A673 (cell line): ENCODE data around the gene SYTL3. TPM values are rescaled to one million over a fixed set of nuclear protein-coding genes. Genes with fewer than 3 reads are reported as not detected.
"Not testable (repeated sequence)": the region's sequence is repeated elsewhere in the genome, so short reads cannot be mapped to it uniquely, and the experiment has no call there.

Experiments
- BruUV-seq: library from RNA; stranded (reverse); fragments of 400-500 nt; replicated peaks from 2 replicates; lab custom pipeline; 2021; lab: Mats Ljungman, UMichigan
- CTCF ChIA-PET: fragments of 300-600 bp; sonication (Branson Sonifier 250); formaldehyde crosslinking; loops from one replicate; lab custom pipeline; 2022; ENCODE audit warnings: antibody characterized with exemption; lab: Charles Lee
- POLR2A ChIA-PET: fragments of 300-600 bp; sonication (Branson Sonifier 250); formaldehyde crosslinking; loops from one replicate; lab custom pipeline; 2022; ENCODE audit warnings: antibody characterized with exemption; ENCODE audit not compliant: low non-redundant PET; lab: Charles Lee
- DNase-seq: peaks from one replicate; pipeline ENCODE4 v3.0.0-alpha.2; 2015; ENCODE audit warnings: low spot score
- H3K27ac ChIP-seq: fragments of 200-600 bp; sonication (generic); 2 replicates; pipeline ENCODE4 v1.5.1; 2016; ENCODE audit warnings: mixed run types, low read depth, mild to moderate bottlenecking, mixed read lengths, antibody characterized with exemption, low read length; ENCODE audit not compliant: poor library complexity, severe bottlenecking
- H3K27me3 ChIP-seq: fragments of 200-600 bp; sonication (generic); replicated peaks from 2 replicates; pipeline ENCODE4 v1.6.1; 2017; ENCODE audit warnings: mixed run types, low read depth, mild to moderate bottlenecking, mixed read lengths, antibody characterized with exemption, low read length; ENCODE audit not compliant: insufficient read depth, poor library complexity
- H3K36me3 ChIP-seq: fragments of 200-600 bp; sonication (generic); 2 replicates; pipeline ENCODE4 v1.6.1; 2016; ENCODE audit warnings: mixed run types, mild to moderate bottlenecking, mixed read lengths, antibody characterized with exemption, low read length; ENCODE audit not compliant: insufficient read depth, poor library complexity, severe bottlenecking
- H3K4me1 ChIP-seq: fragments of 200-600 bp; sonication (generic); 2 replicates; pipeline ENCODE4 v1.6.1; 2017; ENCODE audit warnings: mixed run types, mild to moderate bottlenecking, mixed read lengths, antibody characterized with exemption, low read length; ENCODE audit not compliant: insufficient read depth, poor library complexity, severe bottlenecking
- H3K4me3 ChIP-seq: fragments of 200-600 bp; sonication (generic); 2 replicates; pipeline ENCODE4 v1.5.1; 2016; ENCODE audit warnings: low read depth, mixed run types, mild to moderate bottlenecking, mixed read lengths, low read length; ENCODE audit not compliant: poor library complexity, severe bottlenecking
- H3K9me3 ChIP-seq: fragments of 200-600 bp; sonication (generic); 2 replicates; pipeline ENCODE4 v1.6.1; 2016; ENCODE audit warnings: mixed run types, low read depth, mild to moderate bottlenecking, mixed read lengths, antibody characterized with exemption, low read length; ENCODE audit not compliant: poor library complexity, severe bottlenecking
- EZH2 ChIP-seq: fragments of 200-600 bp; sonication (generic); IDR thresholded peaks from 2 replicates; pipeline ENCODE4 v1.6.1; 2017; ENCODE audit warnings: borderline replicate concordance, low read depth, mild to moderate bottlenecking, mixed read lengths, antibody characterized with exemption, low read length; ENCODE audit not compliant: poor library complexity, severe bottlenecking
- intact Hi-C: fragments of 100-400 bp; cut with micrococcal nuclease; formaldehyde crosslinking; loops from one replicate; pipeline ENCODE4 v1.10.0; 2022; ENCODE audit not compliant: unreplicated experiment
- total RNA-seq: library from RNA; stranded (reverse); gene quantifications from 2 replicates; pipeline ENCODE4 v1.2.3, GENCODE V29; 2021
- TF ChIP-seq, protein P1 (sequence below): fragments of 300-800, 200-600 bp; sonication (generic); conservative IDR thresholded peaks from 2 replicates; pipeline ENCODE4 v1.5.1; 2017; ENCODE audit warnings: low read depth, mild to moderate bottlenecking, antibody characterized with exemption, low read length, moderate library complexity, mixed read lengths

Gene SYTL3
- total RNA-seq, 1 experiment from 2014 or later: 0.82 TPM

DNA sequence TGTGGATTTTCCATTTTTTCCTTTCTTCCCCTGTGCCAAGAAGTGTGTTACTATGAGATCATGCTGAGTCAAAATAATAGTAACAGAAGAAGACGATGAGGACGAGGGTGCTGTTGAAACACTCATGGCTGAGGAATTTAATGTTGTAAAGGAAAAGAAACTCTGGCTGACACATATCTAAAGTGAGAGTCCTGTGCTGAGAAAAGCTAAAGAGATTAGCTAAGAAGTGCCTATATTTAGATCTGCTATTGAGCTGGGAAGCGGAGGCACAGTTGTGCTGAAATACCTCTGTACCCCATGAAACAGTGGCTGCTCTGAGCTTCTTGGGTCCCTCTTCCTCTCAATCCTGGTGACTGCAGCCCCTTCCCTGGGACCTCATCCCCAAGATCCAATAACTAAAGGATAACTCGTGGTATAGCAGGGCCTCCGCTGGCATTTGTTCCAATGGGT lies 1.1 kb upstream of the SYTL3 start:
- POLR2A ChIA-PET: no interaction called here
- no peak for DNase-seq
- no peaks in the 10 kb centered on the region for H3K27me3 ChIP-seq

DNA sequence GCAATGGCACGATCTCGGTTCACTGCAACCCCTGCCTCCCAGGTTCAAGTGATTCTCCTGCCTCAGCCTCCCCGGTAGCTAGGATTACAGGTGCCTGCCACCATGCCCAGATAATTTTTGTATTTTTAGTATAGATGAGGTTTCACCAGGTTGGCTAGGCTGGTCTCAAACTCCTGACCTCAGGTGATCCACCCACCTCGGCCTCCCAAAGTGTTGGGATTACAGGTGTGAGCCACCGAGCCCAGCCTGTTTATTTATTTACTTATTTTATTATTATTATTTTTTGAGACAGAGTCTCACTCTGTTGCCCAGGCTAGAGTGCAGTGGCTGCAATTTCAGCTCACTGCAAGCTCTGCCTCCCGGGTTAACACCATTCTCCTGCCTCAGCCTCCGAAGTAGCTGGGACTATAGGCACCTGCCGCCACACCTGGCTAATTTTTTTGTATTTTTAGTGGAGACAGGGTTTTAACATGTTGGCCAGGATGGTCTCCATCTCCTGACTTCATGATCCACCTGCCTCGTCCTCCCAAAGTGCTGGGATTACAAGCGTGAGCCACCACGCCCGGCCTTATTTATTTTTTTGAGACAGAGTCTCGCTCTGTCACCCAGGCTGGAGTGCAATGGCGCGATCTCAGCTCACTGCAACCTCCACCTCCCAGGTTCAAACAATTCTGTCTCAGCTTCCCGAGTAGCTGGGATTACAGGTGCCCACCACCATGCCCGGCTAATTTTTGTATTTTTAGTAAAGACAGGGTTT lies 2.3 kb downstream of the SYTL3 start:
- H3K27me3 ChIP-seq, BruUV-seq, DNase-seq, H3K9me3 ChIP-seq, H3K36me3 ChIP-seq, H3K27ac ChIP-seq, CTCF ChIA-PET, H3K4me3 ChIP-seq, POLR2A ChIA-PET, intact Hi-C loops: not testable (repeated sequence)
- peaks cover 19% of the 10 kb centered on the region for H3K4me1 ChIP-seq

More for the DNA sequence above, 1.1 kb upstream of the SYTL3 start:
- CTCF ChIA-PET: no interaction called here
- H3K4me3 ChIP-seq: no peak overlapping the region
- peaks cover 10% of the 10 kb centered on the region for H3K4me1 ChIP-seq
- BruUV-seq: no TSS peak
- no peak overlapping the region for H3K27ac ChIP-seq
- no peak for TF ChIP-seq EZH2
- TF ChIP-seq, protein P1, sequence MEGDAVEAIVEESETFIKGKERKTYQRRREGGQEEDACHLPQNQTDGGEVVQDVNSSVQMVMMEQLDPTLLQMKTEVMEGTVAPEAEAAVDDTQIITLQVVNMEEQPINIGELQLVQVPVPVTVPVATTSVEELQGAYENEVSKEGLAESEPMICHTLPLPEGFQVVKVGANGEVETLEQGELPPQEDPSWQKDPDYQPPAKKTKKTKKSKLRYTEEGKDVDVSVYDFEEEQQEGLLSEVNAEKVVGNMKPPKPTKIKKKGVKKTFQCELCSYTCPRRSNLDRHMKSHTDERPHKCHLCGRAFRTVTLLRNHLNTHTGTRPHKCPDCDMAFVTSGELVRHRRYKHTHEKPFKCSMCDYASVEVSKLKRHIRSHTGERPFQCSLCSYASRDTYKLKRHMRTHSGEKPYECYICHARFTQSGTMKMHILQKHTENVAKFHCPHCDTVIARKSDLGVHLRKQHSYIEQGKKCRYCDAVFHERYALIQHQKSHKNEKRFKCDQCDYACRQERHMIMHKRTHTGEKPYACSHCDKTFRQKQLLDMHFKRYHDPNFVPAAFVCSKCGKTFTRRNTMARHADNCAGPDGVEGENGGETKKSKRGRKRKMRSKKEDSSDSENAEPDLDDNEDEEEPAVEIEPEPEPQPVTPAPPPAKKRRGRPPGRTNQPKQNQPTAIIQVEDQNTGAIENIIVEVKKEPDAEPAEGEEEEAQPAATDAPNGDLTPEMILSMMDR: no peak
- no peaks in the 10 kb centered on the region for H3K9me3 ChIP-seq
- intact Hi-C loops: no loop called here
- no peaks in the 10 kb centered on the region for H3K36me3 ChIP-seq

DNA sequence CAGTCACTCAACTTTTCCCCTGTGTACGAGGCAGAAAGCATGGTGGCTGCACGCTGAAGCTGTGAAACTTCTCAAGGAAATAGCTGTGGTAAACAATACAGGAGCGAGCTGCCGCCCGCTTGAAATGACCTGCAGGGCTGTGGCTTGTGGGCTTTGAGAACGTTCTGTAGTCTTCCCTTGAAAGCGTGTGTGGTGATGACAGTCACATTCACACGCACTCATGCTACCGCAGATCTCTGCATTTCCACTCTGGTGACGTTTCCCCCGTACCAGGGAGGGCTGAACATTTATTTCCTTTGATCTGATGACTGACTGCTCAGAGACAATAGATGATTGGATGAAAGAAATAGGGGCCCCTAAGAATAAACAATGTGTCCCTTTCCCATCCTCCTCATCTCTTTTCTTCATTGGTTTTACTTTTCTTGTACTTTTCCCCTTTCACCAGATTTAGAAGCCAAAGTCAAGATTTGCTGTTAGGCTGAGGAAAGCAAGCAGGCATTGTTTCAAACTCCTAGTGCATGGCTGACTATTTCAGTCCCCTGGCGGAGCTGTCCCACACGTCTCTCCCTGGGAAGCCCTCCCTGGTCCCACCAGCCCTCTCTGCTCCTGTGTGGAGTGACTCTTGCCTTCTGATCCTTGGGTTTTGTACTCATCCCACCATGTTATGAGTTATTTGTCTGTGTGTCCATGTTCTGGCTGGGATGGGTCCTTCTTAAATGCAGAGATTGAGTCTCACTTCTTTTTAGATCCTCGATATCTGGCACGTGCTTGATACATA lies 3.9 kb downstream of the SYTL3 start:
- BruUV-seq: no TSS peak
- CTCF ChIA-PET: no interaction called here
- no peak for TF ChIP-seq EZH2
- TF ChIP-seq, protein P1: no peak
- Histone ChIP-seq H3K27me3 (no peaks in the 10 kb centered on the region), H3K27ac (no peak overlapping the region), H3K9me3 (no peaks in the 10 kb centered on the region), H3K4me3 (no peak overlapping the region), H3K36me3 (no peaks in the 10 kb centered on the region), H3K4me1 (peaks cover 18% of the 10 kb centered on the region)
- intact Hi-C loops: no loop called here
- no peak for DNase-seq
- POLR2A ChIA-PET: no interaction called here
